Measurements from ENCODE around the gene TBC1D2. TPM values are rescaled to one million over a fixed set of nuclear protein-coding genes. Genes with fewer than 3 reads are reported as not detected.
A peak's percentile ranks its signal among the peaks of the same experiment; 100 is the strongest.

TBC1D2 gene
- total RNA-seq, 1 donor = 114 TPM

- Histone ChIP-seq H3K79me2 (ENCODE audit: insufficient read depth, low read length) (peaks cover 6% of the 10 kb centered on the region), H4K20me1 (ENCODE audit: insufficient read depth, low read length) (no peaks in the 10 kb centered on the region), H3K4me3 (ENCODE audit: insufficient read depth, low read length) (no peak overlapping the region), H2AFZ (ENCODE audit: low read length) (no peak overlapping the region), H3K36me3 (ENCODE audit: insufficient read depth, low read length) (peaks cover 82% of the 10 kb centered on the region), H3K27ac (ENCODE audit: low read depth, low read length) (no peak overlapping the region), H3K4me2 (ENCODE audit: insufficient read depth, low read length) (no peak overlapping the region), H3K27me3 (ENCODE audit: insufficient read depth, low read length) (no peaks in the 10 kb centered on the region), H3K9me3 (ENCODE audit: low read depth, low read length) (no peaks in the 10 kb centered on the region), H3K4me1 (ENCODE audit: insufficient read depth, low read length) (no peaks in the 10 kb centered on the region)
- no peak for TF ChIP-seq CTCF (IDR thresholded peaks at IDR 0.05; ENCODE audit: extremely low read depth, low read depth, low read length)
- DNase-seq (ENCODE audit: insufficient read length, low spot score, missing footprints) = peak; percentile 75
Measured at GRCh38 chr9:98209530-98209929, 45.9 kb downstream of the TBC1D2 start.

GRCh38 chr9:98208635-98209034, 46.8 kb downstream of the TBC1D2 start:
- peaks cover 85% of the 10 kb centered on the region for H3K36me3 ChIP-seq (ENCODE audit: insufficient read depth, low read length)
- H3K27ac ChIP-seq (ENCODE audit: low read depth, low read length) = no peak overlapping the region
- TF ChIP-seq CTCF (IDR thresholded peaks at IDR 0.05; ENCODE audit: extremely low read depth, low read depth, low read length) = no peak
- no peaks in the 10 kb centered on the region for H4K20me1 ChIP-seq (ENCODE audit: insufficient read depth, low read length)
- H2AFZ ChIP-seq (ENCODE audit: low read length) = no peak overlapping the region
- peaks cover 6% of the 10 kb centered on the region for H3K79me2 ChIP-seq (ENCODE audit: insufficient read depth, low read length)
- no peak overlapping the region for H3K4me2 ChIP-seq (ENCODE audit: insufficient read depth, low read length)
- H3K4me1 ChIP-seq (ENCODE audit: insufficient read depth, low read length) = no peaks in the 10 kb centered on the region
- H3K4me3 ChIP-seq (ENCODE audit: insufficient read depth, low read length) = no peak overlapping the region
- no peaks in the 10 kb centered on the region for H3K27me3 ChIP-seq (ENCODE audit: insufficient read depth, low read length)
- no peaks in the 10 kb centered on the region for H3K9me3 ChIP-seq (ENCODE audit: low read depth, low read length)
- DNase-seq (ENCODE audit: insufficient read length, low spot score, missing footprints) = peak; percentile 35

GRCh38 chr9:98207606-98208005, 47.8 kb downstream of the TBC1D2 start:
- DNase-seq (ENCODE audit: insufficient read length, low spot score, missing footprints) = peak; percentile 65
- H3K36me3 ChIP-seq (ENCODE audit: insufficient read depth, low read length) = peaks cover 85% of the 10 kb centered on the region
- no peaks in the 10 kb centered on the region for H3K9me3 ChIP-seq (ENCODE audit: low read depth, low read length)
- no peaks in the 10 kb centered on the region for H4K20me1 ChIP-seq (ENCODE audit: insufficient read depth, low read length)
- H3K4me1 ChIP-seq (ENCODE audit: insufficient read depth, low read length) = no peaks in the 10 kb centered on the region
- no peak overlapping the region for H2AFZ ChIP-seq (ENCODE audit: low read length)
- H3K79me2 ChIP-seq (ENCODE audit: insufficient read depth, low read length) = peaks cover 2% of the 10 kb centered on the region
- no peak for TF ChIP-seq CTCF (IDR thresholded peaks at IDR 0.05; ENCODE audit: extremely low read depth, low read depth, low read length)
- H3K27ac ChIP-seq (ENCODE audit: low read depth, low read length) = no peak overlapping the region
- no peaks in the 10 kb centered on the region for H3K27me3 ChIP-seq (ENCODE audit: insufficient read depth, low read length)
- H3K4me3 ChIP-seq (ENCODE audit: insufficient read depth, low read length) = no peak overlapping the region
- H3K4me2 ChIP-seq (ENCODE audit: insufficient read depth, low read length) = no peak overlapping the region

- H3K36me3 ChIP-seq (ENCODE audit: insufficient read depth, low read length) = peaks cover 87% of the 10 kb centered on the region
- H2AFZ ChIP-seq (ENCODE audit: low read length) = no peak overlapping the region
- no peaks in the 10 kb centered on the region for H3K4me1 ChIP-seq (ENCODE audit: insufficient read depth, low read length)
Measured at GRCh38 chr9:98206754-98207153, 48.7 kb downstream of the TBC1D2 start.

More at GRCh38 chr9:98206754-98207153, 48.7 kb downstream of the TBC1D2 start:
- no peak overlapping the region for H3K4me3 ChIP-seq (ENCODE audit: insufficient read depth, low read length)
- H3K4me2 ChIP-seq (ENCODE audit: insufficient read depth, low read length) = no peak overlapping the region
- H4K20me1 ChIP-seq (ENCODE audit: insufficient read depth, low read length) = no peaks in the 10 kb centered on the region
- H3K27ac ChIP-seq (ENCODE audit: low read depth, low read length) = no peak overlapping the region
- DNase-seq (ENCODE audit: insufficient read length, low spot score, missing footprints) = no peak
- H3K27me3 ChIP-seq (ENCODE audit: insufficient read depth, low read length) = no peaks in the 10 kb centered on the region
- no peaks in the 10 kb centered on the region for H3K9me3 ChIP-seq (ENCODE audit: low read depth, low read length)
- no peak for TF ChIP-seq CTCF (IDR thresholded peaks at IDR 0.05; ENCODE audit: extremely low read depth, low read depth, low read length)
- H3K79me2 ChIP-seq (ENCODE audit: insufficient read depth, low read length) = peaks cover 2% of the 10 kb centered on the region

All from osteoblast (primary cell).